CD14-positive monocyte (primary cell): ENCODE results near the gene CACNA1B. TPM values are rescaled to one million over a fixed set of nuclear protein-coding genes. Genes with fewer than 3 reads are reported as not detected.
A peak's percentile ranks its signal among the peaks of the same experiment; 100 is the strongest.

ENCODE experiments used
- DNase-seq, 3 donors: peaks; one replicate each; pipeline ENCODE4 v3.0.0-alpha.2; 2011 to 2022
- H2AFZ ChIP-seq: 2 replicates; pipeline ENCODE4 v1.6.0; 2012; ENCODE audit warnings: mild to moderate bottlenecking, low read depth, low read length, inconsistent platforms; ENCODE audit not compliant: insufficient read depth, poor library complexity, severe bottlenecking
- H3K27ac ChIP-seq, 2 donors: 1 replicate in 1 of 2; 2 replicates in 1 of 2; pipeline ENCODE4 v1.5.1; 2012 to 2013; ENCODE audit warnings: low read length in 2 of 2, control low read depth in 1 of 2, inconsistent platforms in 1 of 2, low read depth in 1 of 2, mild to moderate bottlenecking in 1 of 2
- H3K27me3 ChIP-seq, 2 donors: one replicate each; pipeline versions ENCODE4 v1.6.0 to v1.6.1; 2011 to 2013; ENCODE audit warnings: low read length in 2 of 2; ENCODE audit not compliant: control insufficient read depth in 2 of 2, insufficient read depth in 2 of 2
- H3K36me3 ChIP-seq, 2 donors: replicated peaks in 1 of 2; 1 replicate in 1 of 2; 2 replicates in 1 of 2; pipeline versions ENCODE4 v1.5.1 to v1.6.1; 2012 to 2013; ENCODE audit warnings: low read length in 2 of 2, control low read depth in 1 of 2, inconsistent platforms in 1 of 2, mild to moderate bottlenecking in 1 of 2; ENCODE audit not compliant: insufficient read depth in 2 of 2, control insufficient read depth in 1 of 2
- H3K4me1 ChIP-seq, 2 donors: 1 replicate in 1 of 2; 2 replicates in 1 of 2; pipeline versions ENCODE4 v1.5.1 to v1.6.1; 2012 to 2013; ENCODE audit warnings: low read length in 2 of 2, control low read depth in 1 of 2, inconsistent platforms in 1 of 2, mild to moderate bottlenecking in 1 of 2, moderate library complexity in 1 of 2; ENCODE audit not compliant: insufficient read depth in 2 of 2, control insufficient read depth in 1 of 2
- H3K4me2 ChIP-seq: replicated peaks from 2 replicates; pipeline ENCODE3; 2012; ENCODE audit warnings: low read length, moderate library complexity, mild to moderate bottlenecking; ENCODE audit not compliant: poor library complexity, severe bottlenecking; ENCODE audit errors: extremely low read depth
- H3K4me3 ChIP-seq, 3 experiments: fragments of 200-600 bp in 1 of 3; sonication (generic) in 1 of 3; replicated peaks in 1 of 3; 1 replicate in 2 of 3; 2 replicates in 1 of 3; pipeline ENCODE4 v1.5.1; 2011 to 2013; ENCODE audit warnings: low read length in 3 of 3, mild to moderate bottlenecking in 3 of 3, control low read depth in 2 of 3, low read depth in 2 of 3, inconsistent platforms in 1 of 3, moderate library complexity in 1 of 3
- H3K79me2 ChIP-seq: 2 replicates; pipeline ENCODE4 v1.6.0; 2012; ENCODE audit warnings: mild to moderate bottlenecking, control low read depth, inconsistent platforms, low read length, moderate library complexity; ENCODE audit not compliant: insufficient read depth
- H3K9ac ChIP-seq: 2 replicates; pipeline ENCODE4 v1.6.0; 2017; ENCODE audit warnings: low read length, mild to moderate bottlenecking; ENCODE audit not compliant: insufficient read depth, poor library complexity, severe bottlenecking
- H3K9me3 ChIP-seq, 2 donors: replicated peaks in 1 of 2; 1 replicate in 1 of 2; 2 replicates in 1 of 2; pipeline versions ENCODE4 v1.5.1 to v1.6.1; 2012 to 2013; ENCODE audit warnings: low read length in 2 of 2, control low read depth in 1 of 2; ENCODE audit not compliant: control insufficient read depth in 1 of 2, insufficient read depth in 1 of 2
- H4K20me1 ChIP-seq: 2 replicates; pipeline ENCODE4 v1.6.0; 2012; ENCODE audit warnings: mild to moderate bottlenecking, low read length, control low read depth, moderate library complexity; ENCODE audit not compliant: insufficient read depth
- H3K27ac Mint-ChIP-seq, 7 donors: one replicate each; pipeline ENCODE4 v1.8.0; 2020; ENCODE audit warnings: mild to moderate bottlenecking in 7 of 7, mixed read lengths in 7 of 7, moderate library complexity in 6 of 7, inconsistent platforms in 2 of 7
- H3K27me3 Mint-ChIP-seq, 3 donors: one replicate each; pipeline ENCODE4 v1.8.0; 2021 to 2022; ENCODE audit warnings: low read depth in 3 of 3, mild to moderate bottlenecking in 3 of 3, mixed read lengths in 3 of 3, moderate library complexity in 3 of 3, inconsistent platforms in 1 of 3
- H3K36me3 Mint-ChIP-seq, 2 donors: one replicate each; pipeline ENCODE4 v1.8.0; 2020; ENCODE audit warnings: mixed read lengths in 2 of 2, inconsistent platforms in 1 of 2, mild to moderate bottlenecking in 1 of 2
- H3K4me1 Mint-ChIP-seq: one replicate; pipeline ENCODE4 v1.8.0; 2020; ENCODE audit warnings: mild to moderate bottlenecking, mixed read lengths
- H3K4me3 Mint-ChIP-seq, 2 donors: one replicate each; pipeline ENCODE4 v1.8.0; 2020; ENCODE audit warnings: mild to moderate bottlenecking in 2 of 2, mixed read lengths in 2 of 2, moderate library complexity in 1 of 2
- H3K9me3 Mint-ChIP-seq, 7 donors: one replicate each; pipeline ENCODE4 v1.8.0; 2020 to 2022; ENCODE audit warnings: mixed read lengths in 7 of 7, mild to moderate bottlenecking in 6 of 7, moderate library complexity in 6 of 7, inconsistent platforms in 2 of 7
- WGBS: methylation state at CpG from one replicate; pipeline ENCODE4 v1.1.5; 2013; ENCODE audit warnings: missing lambda C conversion rate; ENCODE audit not compliant: insufficient coverage; 5-methylcytosine and 5-hydroxymethylcytosine counted together
- intact Hi-C, 2 donors: fragments of 100-400 bp; cut with micrococcal nuclease; formaldehyde crosslinking; loops; one replicate each; pipeline versions ENCODE4 v1.15.0 to v1.15.1; 2023
- polyA plus RNA-seq, 3 donors: library from polyadenylated mRNA; depleted of rRNA in 1 of 3; unstranded in 2 of 3; stranded (reverse) in 1 of 3; fragments of 300-500 nt in 2 of 3; fragments of >200 nt in 1 of 3; fragmentation: Illumina TruSeq in 2 of 3; gene quantifications; 1 replicate in 2 of 3; 2 replicates in 1 of 3; pipeline ENCODE4 v1.2.3, GENCODE V29; 2012 to 2021
- TF ChIP-seq, protein P1 (sequence below): fragments of 200-600 bp; IDR thresholded peaks from one replicate; pipeline ENCODE4 v1.8.0; 2022; ENCODE audit warnings: antibody characterized with exemption, mild to moderate bottlenecking

The CACNA1B gene
- polyA plus RNA-seq, 3 donors = not detected

DNA sequence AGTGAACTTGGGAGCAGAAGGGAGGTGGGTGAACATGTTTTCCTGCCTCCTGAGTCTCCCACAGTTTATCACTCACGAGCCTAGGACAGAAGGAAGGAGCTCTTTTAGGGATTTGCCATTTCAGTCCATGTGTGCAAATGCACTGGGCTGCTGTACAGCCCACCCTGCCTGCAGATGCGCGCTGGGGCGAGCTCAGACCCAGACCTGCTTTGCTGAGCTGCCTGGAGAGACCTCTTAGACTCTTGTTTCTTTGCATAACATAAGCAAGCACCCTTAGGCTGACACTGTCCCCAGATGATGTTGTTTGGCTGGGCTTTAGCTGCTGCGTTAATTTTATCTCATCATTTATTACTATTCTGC is 199.0 kb downstream of the CACNA1B start:
- no peaks in the 10 kb centered on the region for H4K20me1 ChIP-seq
- H3K79me2 ChIP-seq = no peaks in the 10 kb centered on the region
- H3K4me3 ChIP-seq = no peak overlapping the region
- no peaks in the 10 kb centered on the region for H3K27me3 ChIP-seq
- intact Hi-C loops = no loop called here
- no peak overlapping the region for H3K9ac ChIP-seq
- H3K27ac Mint-ChIP-seq = no peak overlapping the region
- H3K27me3 Mint-ChIP-seq = peaks cover 0 to 5% (median 3%) of the 10 kb centered on the region in 3 donors
- H3K4me1 Mint-ChIP-seq = no peaks in the 10 kb centered on the region
- H3K4me1 ChIP-seq = no peaks in the 10 kb centered on the region
- no peak overlapping the region for H3K4me2 ChIP-seq
- 100% methylated on average over 4 of the region's 5 CpGs for WGBS
- no peak for DNase-seq
- no peaks in the 10 kb centered on the region for H3K36me3 ChIP-seq
- no peaks in the 10 kb centered on the region for H3K9me3 ChIP-seq
- no peak overlapping the region for H2AFZ ChIP-seq
- TF ChIP-seq, protein P1, sequence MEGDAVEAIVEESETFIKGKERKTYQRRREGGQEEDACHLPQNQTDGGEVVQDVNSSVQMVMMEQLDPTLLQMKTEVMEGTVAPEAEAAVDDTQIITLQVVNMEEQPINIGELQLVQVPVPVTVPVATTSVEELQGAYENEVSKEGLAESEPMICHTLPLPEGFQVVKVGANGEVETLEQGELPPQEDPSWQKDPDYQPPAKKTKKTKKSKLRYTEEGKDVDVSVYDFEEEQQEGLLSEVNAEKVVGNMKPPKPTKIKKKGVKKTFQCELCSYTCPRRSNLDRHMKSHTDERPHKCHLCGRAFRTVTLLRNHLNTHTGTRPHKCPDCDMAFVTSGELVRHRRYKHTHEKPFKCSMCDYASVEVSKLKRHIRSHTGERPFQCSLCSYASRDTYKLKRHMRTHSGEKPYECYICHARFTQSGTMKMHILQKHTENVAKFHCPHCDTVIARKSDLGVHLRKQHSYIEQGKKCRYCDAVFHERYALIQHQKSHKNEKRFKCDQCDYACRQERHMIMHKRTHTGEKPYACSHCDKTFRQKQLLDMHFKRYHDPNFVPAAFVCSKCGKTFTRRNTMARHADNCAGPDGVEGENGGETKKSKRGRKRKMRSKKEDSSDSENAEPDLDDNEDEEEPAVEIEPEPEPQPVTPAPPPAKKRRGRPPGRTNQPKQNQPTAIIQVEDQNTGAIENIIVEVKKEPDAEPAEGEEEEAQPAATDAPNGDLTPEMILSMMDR = no peak
- H3K4me3 Mint-ChIP-seq = no peak overlapping the region
- peaks cover 0 to 8% (median 3%) of the 10 kb centered on the region in 7 donors for H3K9me3 Mint-ChIP-seq
- H3K36me3 Mint-ChIP-seq = no peaks in the 10 kb centered on the region
- no peak overlapping the region for H3K27ac ChIP-seq

DNA sequence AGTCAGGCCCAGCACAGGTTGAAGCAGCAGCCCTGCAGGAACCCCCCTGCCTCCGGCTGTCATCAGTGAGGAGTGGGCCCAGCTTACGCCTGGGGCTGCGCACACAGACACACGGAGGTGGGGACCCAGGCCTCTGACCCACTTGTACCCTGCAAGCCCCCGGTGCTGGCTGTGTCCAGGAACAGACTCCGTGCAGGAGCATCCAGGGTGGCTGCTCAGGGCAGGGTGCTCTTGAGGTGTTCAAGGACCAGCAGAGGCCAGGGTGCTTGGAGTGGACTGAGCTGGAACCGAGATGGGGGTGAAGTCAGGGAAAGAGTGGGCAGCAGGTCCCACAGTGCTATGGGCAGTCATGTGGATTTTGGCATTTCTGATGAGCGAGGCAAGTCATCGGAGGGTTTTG is 199.5 kb downstream of the CACNA1B start:
- Histone ChIP-seq H3K9me3 (no peaks in the 10 kb centered on the region), H3K79me2 (no peaks in the 10 kb centered on the region), H2AFZ (no peak overlapping the region), H3K9ac (no peak overlapping the region), H3K27ac (no peak overlapping the region), H4K20me1 (no peaks in the 10 kb centered on the region), H3K4me2 (no peak overlapping the region), H3K4me1 (no peaks in the 10 kb centered on the region), H3K36me3 (no peaks in the 10 kb centered on the region), H3K4me3 (no peak overlapping the region), H3K27me3 (no peaks in the 10 kb centered on the region)
- WGBS = 98% methylated on average over 9 of the region's 9 CpGs
- Mint-ChIP-seq H3K9me3 (peaks cover 0 to 8% (median 3%) of the 10 kb centered on the region in 7 donors), H3K36me3 (no peaks in the 10 kb centered on the region), H3K4me1 (no peaks in the 10 kb centered on the region), H3K27ac (peak overlapping the region in 1 of 7 donors; percentile 33), H3K4me3 (no peak overlapping the region), H3K27me3 (peaks cover 0 to 5% (median 3%) of the 10 kb centered on the region in 3 donors)
- no peak for DNase-seq
- intact Hi-C loops = no loop called here
- TF ChIP-seq, protein P1 = no peak
